CD4-positive, alpha-beta T cell treated with Interferon gamma for 1 hour (primary cell): ENCODE data around the gene NAPG.
"Not testable (repeated sequence)": the region's sequence is repeated elsewhere in the genome, so short reads cannot be mapped to it uniquely, and the experiment has no call there.

Source experiments
- DNase-seq: peaks from one replicate; pipeline ENCODE4 v3.0.0-alpha.2; 2020

NAPG gene

DNA sequence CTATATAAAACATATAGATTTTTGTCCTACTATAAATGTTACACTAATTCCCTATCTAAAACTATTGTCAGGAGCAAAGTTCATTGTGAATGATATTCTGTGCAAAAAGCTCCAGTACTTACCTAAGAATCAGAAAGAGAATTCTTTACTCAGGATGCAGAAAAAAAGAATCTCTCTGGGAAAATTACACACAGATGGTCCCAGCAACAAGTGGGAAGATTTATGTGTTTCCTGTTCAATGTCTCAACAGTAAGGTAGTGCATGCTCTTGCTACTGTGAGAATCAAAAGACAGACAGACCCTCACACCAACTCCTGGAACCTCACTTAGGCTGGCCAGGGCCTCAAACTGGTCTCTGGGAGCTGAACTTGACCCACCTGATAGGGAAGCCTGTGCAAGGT, 11.2 kb upstream of the NAPG start:
- no peak for DNase-seq

DNA sequence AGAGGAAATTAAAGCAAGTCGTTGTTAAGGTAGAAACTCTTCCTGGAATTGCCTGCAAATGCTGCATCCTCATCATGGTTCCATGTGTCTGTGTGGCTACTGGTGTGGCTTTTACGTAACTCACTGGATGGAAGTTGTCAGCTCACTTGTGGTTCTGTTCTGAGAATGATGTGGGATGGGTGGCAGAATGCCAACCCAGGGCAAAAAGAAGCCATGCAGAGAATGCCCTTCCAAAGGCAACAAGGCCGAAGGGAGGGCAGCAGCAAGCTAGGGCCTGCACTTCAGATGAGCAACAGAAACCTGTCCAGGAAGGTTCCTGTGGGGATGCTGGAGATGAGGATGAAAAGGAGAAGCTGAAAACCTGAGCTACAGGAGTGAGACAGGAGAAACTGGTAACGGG, 10.4 kb upstream of the NAPG start:
- no peak for DNase-seq

DNA sequence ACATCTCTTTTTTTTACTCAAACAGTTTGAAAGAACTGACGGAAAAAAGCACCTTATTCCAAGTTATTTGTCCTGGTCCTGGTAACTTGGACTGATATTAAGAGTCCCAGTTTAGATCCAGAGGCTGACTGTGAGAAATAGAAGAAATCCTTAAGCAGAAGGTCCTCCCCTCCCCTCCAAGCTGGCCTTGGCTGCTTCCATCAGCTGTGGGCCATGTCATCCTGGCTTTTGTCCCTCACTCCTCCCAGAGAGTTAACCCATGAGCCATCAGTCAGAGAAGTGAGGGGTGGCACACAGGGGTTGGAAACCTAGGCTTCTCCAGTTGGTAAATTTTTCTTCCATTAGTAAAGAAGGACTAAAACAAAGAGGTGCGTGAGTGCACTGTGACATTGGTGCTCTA, 9.7 kb upstream of the NAPG start:
- DNase-seq: no peak

DNA sequence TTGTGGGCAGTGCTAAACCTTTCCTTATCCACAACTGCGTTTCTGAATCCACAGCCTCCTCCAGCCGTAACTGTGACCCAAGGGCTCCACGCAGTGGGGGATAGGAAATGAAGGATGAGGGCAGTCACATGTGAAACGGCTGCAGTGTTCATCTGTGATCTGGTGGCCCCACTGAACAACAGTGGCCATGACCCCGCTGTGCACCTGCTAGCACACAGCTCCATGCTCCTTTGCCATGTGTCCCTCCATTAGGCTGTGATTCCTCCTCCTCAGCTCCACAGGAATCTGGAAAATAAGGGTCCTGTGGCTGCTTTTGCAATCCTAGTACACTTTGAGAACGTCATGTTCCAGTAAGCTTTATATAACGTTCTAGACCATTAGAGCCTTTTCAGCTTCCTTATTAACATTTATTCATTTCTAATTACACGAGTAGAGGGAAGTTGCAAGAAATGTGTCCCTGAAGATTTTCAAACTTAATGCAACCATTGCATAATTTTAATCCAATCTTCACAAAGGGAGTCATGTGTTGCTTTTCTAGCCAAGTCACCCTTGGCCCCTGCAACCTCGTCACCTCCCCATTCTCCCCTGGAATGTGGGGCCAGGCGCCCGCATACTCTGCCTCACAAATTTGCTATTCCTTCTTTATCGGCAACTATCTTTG, 7.1 kb upstream of the NAPG start:
- DNase-seq: no peak

DNA sequence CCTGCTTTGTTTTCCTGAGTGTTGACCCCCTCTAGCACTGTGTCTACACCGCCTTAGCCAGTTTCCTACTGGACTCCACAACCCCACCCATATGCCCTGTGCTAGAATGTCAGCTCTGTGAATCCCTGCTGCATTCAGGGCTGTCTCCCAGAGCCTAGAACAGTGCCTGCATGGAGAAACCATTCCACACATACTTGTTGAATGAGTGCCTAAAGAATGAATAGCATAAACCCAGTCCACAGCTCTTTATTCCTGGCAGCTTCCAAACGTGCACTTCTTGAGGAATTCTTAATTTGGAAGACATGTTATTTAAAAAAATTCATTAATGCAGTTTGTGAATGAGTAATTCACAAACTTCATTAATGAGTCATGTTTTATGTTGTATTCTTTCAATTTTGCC, 6.5 kb upstream of the NAPG start:
- no peak for DNase-seq

DNA sequence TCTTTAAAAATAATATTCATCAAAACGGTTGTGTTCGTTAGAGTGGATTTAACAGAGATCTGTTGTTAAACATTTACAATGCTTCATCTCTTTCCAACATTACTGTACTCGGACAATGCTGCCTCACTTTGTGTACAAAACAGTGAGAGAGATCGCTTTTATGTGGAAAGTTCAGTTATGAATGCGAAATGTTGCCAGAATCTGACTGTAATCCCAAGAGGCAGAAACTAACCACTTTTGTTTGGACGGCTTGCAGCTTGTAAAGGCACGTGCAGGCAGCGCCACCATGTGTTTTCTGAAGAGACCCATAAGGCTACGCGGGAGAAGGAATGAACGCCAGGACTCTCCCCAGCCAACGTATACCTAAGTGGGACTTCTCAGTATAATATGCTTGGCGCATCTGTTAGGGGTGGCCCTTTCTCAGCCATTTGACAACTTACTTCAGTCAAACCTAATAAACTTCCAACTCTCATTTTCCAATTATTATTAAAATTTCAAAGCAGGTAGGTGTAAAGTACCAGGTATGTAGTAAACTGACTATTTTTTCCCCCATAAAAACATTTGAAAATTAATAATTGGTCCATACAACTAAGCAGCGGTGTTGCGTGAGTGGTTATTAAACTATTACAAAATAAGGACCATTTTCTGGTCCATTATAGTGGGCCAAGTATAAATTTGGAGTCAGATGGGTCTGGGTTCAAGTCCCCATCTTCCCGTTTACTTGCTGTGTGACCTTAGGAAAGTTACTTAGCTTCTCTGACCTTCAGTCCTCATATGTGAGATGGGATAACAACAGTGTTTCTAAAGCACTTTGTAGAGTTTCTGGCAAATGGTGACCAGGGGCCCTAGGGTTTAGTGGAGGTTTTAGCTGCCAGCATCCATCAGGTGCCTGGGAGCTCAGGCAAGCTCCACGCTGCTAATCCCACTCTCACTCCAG, 5.6 kb upstream of the NAPG start:
- DNase-seq: peak; percentile 64

DNA sequence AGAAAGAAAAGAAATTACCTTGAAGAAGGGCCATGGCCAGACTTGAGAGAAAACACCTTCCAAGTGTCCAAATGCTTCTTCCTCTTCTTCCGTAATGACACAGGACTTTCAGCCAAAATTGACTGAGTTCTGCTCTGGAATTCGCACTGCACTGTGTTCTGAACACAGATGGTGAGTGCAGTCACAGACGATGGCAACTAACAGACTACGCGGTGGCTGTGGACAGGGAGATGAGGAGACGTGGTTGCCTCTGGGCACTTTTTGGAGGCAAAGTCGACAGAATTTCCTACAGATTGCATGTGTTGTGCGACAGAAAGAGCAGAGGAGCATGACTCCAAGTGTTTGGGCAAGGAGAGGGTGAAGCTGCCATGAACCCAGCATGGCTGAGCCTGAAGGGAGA, 4.3 kb upstream of the NAPG start:
- no peak for DNase-seq

DNA sequence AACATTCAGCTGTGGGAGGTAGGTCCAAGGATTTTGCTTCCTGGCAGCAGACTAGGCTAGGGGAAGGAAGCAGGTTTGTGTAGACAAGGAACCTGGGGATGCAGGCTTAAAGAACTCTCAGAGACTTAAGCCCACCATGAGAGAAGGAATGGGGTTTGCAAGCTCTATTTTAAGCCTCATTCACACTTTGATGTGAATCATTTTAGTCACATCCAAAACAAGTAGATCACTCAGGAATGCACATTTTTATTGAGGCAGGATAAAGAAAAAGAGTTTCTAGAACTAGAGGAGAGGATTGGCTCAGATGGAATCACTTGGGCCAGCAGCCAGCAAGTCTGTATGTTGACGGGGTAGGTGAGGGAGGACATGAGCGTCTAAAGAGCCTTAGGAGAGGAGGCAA, 3.3 kb upstream of the NAPG start:
- no peak for DNase-seq

DNA sequence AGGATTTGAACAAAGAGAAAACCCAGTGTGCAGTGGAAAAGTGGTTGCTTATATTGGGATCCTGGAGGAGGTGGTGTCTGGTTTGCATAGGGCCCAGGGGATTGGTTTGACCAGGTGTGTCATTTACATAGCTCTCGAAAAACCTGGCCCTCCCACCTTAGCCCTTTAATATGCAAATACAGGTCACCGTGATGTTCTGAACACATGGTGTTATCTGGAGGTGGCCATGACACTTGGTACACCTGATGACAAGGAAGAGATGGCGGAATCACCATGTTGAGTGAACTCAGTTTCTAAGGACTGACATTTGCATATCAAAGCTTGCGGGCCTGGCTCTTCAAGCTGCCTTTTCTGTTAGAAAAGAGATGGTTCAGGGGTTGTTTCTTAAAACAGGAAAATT, 2.3 kb upstream of the NAPG start:
- no peak for DNase-seq

DNA sequence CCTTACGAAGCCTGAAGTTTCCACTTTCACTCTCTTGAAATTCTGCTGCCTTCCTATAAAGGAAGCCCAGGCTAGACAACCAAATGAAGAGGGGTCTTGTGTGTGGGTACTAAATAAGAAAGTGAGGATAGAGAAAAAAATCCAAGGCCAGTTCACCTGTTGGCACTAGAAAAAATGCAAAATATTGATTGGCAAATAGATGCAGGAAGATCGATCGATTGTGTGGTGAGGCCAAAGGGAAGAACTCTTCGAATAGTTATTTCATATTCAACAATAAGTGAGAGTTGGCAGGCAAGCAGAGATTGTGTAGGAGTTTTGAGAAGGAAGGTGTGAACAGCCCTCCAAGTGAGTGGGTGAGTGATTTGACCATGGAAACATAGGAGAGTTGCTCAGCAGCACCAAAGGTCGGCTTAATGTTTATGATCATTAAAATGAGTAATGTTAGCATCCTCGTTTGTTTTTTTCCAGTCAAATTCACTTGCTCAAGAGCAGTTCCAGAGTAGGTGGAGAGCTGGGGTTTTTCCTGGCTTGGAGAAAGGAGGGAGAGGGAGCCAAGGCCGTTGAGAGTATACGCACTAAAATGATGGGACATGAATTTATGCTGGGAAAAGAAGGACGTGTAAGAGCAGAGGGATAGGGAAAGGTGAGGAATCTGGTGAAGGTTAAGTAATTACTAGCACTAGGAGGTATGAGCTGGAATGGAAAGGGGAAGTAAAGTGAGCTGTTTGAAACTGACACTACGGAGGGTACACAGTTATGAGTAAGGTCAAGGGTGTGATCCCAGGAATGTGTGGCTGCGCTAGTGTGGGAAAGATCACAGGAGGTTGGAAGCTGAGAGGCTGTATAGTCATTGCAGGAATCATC, 1.1 kb upstream of the NAPG start:
- no peak for DNase-seq

DNA sequence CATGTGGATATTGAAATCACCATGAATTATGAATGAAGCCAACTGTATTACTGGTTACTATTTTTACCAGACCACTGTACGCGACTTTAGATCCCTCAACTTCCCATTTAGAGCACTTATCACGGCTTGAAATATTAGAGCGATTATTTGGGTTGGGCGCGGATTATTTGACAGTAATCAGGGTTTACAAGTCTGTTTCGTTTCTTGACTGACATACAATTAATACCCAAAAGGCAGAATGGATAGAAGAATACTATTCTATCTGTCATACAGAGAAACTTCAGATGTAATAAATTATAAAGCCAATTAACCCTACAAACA, 496 bp upstream of the NAPG start:
- no peak for DNase-seq

DNA sequence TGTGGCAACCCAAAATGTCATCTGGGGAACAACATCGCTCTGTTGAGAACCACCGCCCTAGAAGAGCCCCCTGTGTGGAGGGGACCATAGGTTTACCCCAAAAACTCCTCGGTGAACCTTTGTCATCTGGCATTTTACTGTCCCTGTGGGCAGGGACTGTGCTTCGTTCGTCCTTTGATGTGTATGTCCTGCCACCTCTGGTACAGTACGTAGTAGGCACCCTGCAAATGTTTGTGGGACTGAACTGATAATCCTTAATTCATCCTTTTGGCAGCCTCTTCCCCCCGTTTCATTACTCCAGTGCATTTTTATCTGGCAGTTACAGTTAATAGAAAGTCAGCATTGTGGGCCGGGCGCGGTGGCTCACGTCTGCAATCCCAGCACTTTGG, 728 bp downstream of the NAPG start:
- no peak for DNase-seq

DNA sequence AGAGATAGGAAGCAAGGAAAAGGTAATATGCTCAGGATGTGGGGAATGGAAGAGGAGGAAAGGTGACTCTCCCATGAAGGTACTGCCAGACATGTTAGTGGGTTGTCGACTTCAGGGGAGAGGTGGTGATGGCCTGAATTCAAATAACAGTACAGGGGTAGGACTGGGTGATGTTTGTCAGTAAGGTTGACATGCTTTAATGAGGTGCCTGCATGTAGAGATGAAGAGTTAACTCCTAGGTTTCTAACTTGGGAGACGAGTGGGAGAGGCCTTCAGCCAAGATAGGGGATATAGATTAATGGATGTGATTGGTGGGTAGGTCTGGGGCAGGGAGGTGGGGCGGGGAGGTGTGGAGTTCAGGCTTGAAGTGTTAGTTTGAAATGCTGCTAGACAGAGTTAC, 2.6 kb downstream of the NAPG start:
- no peak for DNase-seq

DNA sequence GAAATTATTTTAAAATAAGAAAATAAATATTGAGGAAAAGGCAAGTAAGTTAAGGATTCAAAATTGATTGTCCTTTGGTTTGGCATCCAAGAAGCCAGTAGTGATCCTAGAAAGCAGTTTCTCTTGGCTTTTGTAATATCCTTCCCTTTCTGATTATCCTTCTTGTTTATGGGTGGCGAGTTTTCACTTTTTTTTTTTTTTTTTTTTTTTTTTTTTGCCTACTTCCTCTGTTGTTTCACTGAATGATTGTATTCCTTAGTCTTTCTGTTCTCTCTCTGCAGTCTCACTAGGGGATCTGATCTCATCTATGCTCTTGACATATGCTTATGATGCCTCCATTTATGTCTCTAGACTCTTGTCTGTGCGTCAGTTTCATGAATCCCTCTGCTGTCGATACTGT, 4.2 kb downstream of the NAPG start:
- no peak for DNase-seq

DNA sequence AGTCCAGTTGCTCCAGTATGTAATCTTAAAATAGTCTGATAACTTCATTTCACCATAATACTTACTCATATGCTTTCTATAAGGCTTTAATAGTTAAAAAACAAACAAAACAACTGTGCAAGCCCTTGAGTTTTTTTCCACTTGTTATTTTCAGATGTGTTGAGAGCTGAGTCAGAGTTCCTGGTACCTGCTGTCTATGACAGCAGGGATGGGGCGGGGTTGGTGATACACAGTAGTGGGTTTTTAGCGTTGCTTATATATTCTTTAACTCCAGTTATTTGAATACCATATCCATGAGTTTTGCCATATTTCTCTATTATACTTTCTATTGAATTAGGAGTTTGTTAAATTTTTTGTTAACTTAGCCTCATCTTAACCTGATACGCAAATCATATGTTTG, 5.0 kb downstream of the NAPG start:
- no peak for DNase-seq

DNA sequence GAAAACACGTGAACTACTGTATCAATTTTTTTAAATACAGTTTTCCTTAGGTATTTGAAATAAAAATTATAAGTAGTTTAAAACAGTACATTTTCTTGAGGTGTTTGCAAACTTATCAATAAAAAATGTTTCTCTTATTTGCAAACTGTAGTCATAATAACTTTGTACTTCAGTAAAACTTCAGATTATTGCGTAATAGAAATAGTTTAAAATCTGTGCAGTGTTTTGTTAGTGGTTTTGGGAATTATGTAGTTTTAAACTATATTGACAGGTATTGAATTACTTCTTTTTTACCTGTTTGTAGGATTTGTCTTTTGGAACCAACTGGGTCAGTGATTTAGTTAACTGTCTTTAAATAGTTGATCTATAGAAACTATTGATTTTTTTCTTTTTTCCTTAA, 7.3 kb downstream of the NAPG start:
- DNase-seq: no peak

DNA sequence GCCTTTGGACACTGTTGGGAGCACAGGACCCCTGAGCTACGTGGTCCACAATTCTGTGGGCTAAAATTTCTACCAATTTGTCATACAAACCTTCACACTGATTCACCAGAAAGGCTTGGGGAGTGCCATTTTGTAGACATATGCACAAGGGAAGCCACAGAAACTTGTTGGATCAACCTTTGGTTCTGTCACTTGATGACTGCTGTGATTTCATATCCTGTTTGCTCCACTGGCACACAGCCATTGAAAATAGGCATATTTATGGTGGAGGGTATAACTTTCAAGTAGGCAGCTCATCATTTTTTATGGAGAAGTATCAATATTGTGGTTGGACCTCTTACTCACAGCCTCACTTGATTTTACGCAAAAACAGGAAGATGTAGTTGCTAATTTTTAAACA, 10.5 kb downstream of the NAPG start:
- no peak for DNase-seq

DNA sequence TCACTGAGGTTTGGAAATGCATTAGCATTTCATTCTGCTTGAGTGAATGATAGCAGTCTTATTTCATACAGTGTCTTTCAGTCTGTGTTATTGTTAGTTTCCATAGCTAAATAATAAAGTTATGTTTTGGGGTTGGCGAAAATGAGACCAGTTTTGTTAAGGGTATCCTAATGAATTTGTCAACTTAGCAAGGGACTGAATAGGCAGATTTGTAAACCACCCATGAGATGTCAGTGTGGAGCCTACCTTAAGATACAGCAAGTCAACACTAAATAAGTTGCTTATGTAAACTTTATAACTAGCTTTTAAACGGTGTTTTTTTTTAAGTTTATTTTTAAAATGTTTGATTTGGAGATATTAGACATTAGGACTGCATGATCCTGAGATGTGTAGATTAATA, 11.9 kb downstream of the NAPG start:
- no peak for DNase-seq

DNA sequence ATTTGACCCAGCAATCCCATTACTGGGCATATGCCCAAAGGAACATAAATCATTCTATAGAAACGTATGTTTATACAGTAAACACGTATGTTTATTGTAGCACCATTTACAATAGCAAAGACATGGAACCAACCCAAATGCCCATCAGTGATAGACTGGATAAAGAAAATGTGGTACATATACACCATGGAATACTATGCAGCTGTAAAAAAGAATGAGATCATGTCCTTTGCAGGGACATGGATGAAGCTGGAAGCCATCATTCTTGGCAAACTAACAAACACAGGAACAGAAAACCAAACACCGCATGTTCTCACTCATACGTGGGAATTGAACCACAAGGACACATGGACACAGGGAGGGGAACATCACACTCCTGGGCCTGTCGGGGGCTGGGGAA, 13.3 kb downstream of the NAPG start:
- DNase-seq: not testable (repeated sequence)

DNA sequence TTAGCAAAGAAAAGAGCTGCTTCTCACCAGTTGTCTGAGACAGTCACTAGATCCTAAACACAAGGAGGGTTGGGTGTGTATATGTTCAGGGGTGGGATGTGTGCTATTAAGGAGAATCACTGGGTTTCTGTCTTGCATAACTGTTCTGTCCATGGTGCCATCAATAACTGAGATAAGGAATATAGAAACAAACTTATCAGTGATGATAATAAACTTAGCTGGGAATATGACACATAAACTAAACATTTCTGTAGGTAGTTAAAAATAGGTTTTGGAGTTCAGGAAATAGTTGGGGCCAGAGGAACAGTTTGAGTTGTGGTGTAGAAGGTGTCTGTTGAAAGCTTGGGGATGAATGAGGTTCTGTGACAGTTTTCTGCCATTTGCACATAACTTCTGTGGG, 17.4 kb downstream of the NAPG start:
- no peak for DNase-seq

DNA sequence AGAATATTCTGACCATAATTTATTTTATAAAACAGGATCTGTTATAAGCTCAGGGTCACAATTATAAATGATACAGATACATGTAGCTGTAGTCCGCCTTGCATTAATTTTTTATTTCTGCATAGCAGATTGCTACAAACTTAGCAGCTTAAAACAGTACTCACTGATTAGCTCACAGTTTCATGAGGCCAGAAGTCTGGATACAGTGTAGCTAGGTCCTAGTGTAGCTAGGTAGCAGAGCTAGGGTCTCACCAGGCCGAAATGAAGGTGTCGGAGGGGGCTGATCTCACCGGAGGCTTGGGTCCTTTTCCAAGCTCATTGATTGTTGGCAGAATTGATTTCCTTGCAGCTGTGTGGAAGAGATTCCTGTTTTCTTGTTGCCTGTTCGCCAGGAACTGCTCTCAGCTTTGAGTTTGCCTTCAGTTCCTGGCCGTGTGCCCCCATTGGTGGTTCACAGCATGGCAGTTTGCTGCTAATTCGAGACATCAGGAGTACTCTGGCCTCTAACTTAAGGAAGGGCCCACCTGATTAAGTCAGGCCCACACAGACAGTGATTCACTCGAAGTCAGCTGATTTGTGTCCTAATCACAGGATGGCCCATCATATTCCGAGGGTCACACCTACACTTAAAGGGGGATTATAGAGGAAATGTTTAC, 18.4 kb downstream of the NAPG start:
- no peak for DNase-seq

DNA sequence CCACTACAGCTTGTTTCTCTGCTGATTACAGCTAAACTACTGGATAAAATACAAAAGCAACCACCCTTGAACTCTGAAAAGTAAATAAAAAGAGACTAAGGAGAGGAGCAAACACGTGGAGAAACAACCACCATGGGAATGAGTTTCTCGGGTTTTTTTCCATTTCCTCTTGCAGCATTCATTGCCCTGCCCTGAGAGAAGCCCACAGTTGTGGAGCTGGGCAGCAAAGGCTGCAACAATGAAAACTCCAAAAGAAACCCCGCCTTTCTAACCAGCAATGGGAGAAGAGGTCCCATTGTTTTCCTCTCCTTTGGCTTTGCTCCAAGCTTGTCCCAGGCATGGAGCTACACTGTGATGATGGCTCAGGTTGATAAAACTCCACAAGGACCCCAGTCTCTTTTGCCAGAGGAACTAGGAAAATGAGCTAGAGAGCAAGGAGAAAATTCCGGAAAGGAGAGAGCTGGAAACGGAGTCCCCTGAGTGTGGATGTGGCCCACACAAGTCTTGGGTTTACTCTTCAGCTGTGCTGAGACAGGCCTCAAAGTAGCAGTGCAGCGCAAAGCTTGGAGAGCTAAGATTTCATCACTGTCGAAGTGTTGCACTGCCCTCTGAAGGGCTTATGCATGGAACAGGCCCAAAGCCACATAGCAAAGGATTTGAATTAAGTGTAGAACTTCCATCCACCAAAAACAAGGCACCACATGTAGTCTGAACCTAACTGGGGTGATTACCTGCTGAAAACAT, 20.9 kb downstream of the NAPG start:
- no peak for DNase-seq

DNA sequence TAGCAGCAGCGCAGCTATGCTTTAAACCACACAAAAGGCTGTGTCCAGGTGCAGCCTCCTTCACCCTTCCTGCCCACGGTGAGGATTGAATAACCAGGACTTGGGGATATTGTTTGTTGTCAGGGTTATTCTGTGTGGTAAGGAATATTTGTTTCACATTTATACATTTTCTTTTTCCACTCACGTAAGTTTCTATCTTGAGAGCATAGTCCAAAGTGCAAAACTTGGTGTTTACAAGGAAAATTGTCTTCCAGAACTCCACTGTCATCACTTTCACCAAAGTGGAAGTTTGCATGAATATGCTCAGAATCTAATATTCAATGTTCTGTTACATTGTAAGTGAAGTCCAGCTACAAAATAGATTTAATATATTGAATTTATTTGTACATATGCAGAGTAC, 26.4 kb downstream of the NAPG start:
- DNase-seq: no peak
